Esophagus muscularis mucosa (tissue), 4 donors: ENCODE results near the gene ZNF518A. TPM values are rescaled to one million over a fixed set of nuclear protein-coding genes. Genes with fewer than 3 reads are reported as not detected.
"Not testable (repeated sequence)": the region's sequence is repeated elsewhere in the genome, so short reads cannot be mapped to it uniquely, and the experiment has no call there.

ENCODE experiments used
- DNase-seq: peaks from one replicate; pipeline ENCODE4 v3.0.0-alpha.2; 2017; ENCODE audit errors: extremely low spot score
- H3K27ac ChIP-seq, 4 donors: fragments of 200-600 bp; sonication (generic); replicated peaks in 1 of 4; 1 replicate in 3 of 4; 2 replicates in 1 of 4; pipeline ENCODE4 v1.5.1; 2016 to 2019; ENCODE audit warnings: mild to moderate bottlenecking in 1 of 4
- H3K27me3 ChIP-seq, 4 donors: fragments of 200-600 bp; sonication (generic); one replicate each; pipeline versions ENCODE4 v1.5.1 to v1.6.0; 2016 to 2019
- H3K36me3 ChIP-seq, 4 donors: fragments of 200-600 bp; sonication (generic); one replicate each; pipeline ENCODE4 v1.5.1; 2016 to 2019
- H3K4me1 ChIP-seq, 4 donors: fragments of 200-600 bp; sonication (generic); one replicate each; pipeline ENCODE4 v1.5.1; 2016 to 2019
- H3K4me3 ChIP-seq, 4 donors: fragments of 200-600 bp; sonication (generic); 1 replicate in 2 of 4; 2 replicates in 2 of 4; pipeline ENCODE4 v1.5.1; 2016 to 2019; ENCODE audit warnings: mild to moderate bottlenecking in 4 of 4, moderate library complexity in 1 of 4
- H3K9me3 ChIP-seq, 4 donors: fragments of 200-600 bp; sonication (generic); 1 replicate in 3 of 4; 2 replicates in 1 of 4; pipeline ENCODE4 v1.5.1; 2016 to 2019
- EP300 ChIP-seq: sonication (generic); formaldehyde crosslinking; IDR thresholded peaks from one replicate; pipeline ENCODE4 v1.6.1; 2017; ENCODE audit warnings: antibody characterized with exemption
- POLR2A ChIP-seq: fragments of 450-650 bp; IDR thresholded peaks from one replicate; pipeline ENCODE4 v1.6.1; 2017; ENCODE audit warnings: antibody characterized with exemption, moderate library complexity, mild to moderate bottlenecking, low read depth
- POLR2AphosphoS5 ChIP-seq, 2 donors: sonication (generic); formaldehyde crosslinking; IDR thresholded peaks; one replicate each; pipeline ENCODE4 v1.6.1; 2017; ENCODE audit warnings: antibody characterized with exemption in 2 of 2
- WGBS: methylation state at CpG from one replicate; pipeline ENCODE4 v1.1.5; 2018; 5-methylcytosine and 5-hydroxymethylcytosine counted together
- intact Hi-C: fragments of 100-400 bp; cut with DNase I; formaldehyde crosslinking; loops from one replicate; pipeline ENCODE4 v1.15.1; 2023
- total RNA-seq, 4 donors: library from RNA; depleted of rRNA; stranded (reverse); fragments of >200 nt; gene quantifications; one replicate each; pipeline versions ENCODE4 v1.1.0 to v1.2.1, GENCODE V29; 2016
- TF ChIP-seq, protein P1 (sequence below), 3 experiments: fragments of 200-600 bp in 2 of 3; fragments of 450-650 bp in 1 of 3; sonication (generic) in 2 of 3; IDR thresholded peaks; one replicate each; pipeline ENCODE4 v1.5.1; 2017 to 2019; ENCODE audit warnings: antibody characterized with exemption in 3 of 3, mild to moderate bottlenecking in 2 of 3, moderate library complexity in 1 of 3

The ZNF518A gene
- total RNA-seq, 4 donors from 2014 or later, result 11.6 to 20.8 (median 12.2) TPM

DNA sequence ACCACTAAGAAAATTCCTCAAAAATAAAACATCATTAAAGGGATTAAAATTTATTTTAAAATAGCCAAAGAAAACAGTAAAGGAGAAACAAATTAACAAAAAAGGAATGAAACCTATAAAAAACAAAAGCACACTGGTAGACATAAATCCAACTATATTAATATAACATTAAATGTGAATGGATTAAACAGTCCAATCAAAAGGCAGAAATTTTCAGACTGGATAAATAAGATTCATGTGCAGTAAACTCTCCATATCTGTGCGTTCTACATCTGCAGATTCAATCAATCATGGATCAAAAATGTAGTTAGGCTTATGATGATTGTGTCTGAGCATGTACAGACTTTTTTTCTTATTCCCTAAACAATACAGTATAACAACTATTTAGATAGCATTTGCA, 42.6 kb downstream of the ZNF518A start:
- H3K9me3 ChIP-seq, result peaks cover 0 to 60% (median 47%) of the 10 kb centered on the region in 4 donors

DNA sequence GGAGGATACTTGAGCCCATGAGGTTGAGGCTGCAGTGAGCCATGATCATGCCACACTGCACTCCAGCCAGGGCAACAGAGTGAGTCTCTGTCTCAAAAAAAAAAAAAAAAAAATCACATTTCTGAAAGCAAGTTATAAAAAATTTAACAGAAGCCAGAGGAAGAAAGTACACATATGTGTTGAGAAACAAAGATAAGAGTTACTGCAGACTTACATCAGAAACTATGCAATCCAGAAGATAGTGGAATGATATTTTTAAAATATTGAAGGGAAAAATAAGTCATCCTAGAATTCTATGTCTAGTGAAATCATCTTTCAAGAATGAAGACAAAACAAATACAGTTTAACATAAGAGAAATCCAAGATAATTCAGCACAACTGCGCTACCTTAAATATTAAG, 46.9 kb downstream of the ZNF518A start:
- no peak for DNase-seq
- no peaks in the 10 kb centered on the region for H3K27me3 ChIP-seq
- H3K4me3 ChIP-seq, result no peak overlapping the region
- H3K27ac ChIP-seq, result no peak overlapping the region
- H3K4me1 ChIP-seq, result no peaks in the 10 kb centered on the region
- 100% methylated on average over 1 of the region's 1 CpG for WGBS
- TF ChIP-seq, protein P1, sequence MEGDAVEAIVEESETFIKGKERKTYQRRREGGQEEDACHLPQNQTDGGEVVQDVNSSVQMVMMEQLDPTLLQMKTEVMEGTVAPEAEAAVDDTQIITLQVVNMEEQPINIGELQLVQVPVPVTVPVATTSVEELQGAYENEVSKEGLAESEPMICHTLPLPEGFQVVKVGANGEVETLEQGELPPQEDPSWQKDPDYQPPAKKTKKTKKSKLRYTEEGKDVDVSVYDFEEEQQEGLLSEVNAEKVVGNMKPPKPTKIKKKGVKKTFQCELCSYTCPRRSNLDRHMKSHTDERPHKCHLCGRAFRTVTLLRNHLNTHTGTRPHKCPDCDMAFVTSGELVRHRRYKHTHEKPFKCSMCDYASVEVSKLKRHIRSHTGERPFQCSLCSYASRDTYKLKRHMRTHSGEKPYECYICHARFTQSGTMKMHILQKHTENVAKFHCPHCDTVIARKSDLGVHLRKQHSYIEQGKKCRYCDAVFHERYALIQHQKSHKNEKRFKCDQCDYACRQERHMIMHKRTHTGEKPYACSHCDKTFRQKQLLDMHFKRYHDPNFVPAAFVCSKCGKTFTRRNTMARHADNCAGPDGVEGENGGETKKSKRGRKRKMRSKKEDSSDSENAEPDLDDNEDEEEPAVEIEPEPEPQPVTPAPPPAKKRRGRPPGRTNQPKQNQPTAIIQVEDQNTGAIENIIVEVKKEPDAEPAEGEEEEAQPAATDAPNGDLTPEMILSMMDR (IDR thresholded peaks at IDR 0.05), result no peak
- TF ChIP-seq POLR2AphosphoS5 (IDR thresholded peaks at IDR 0.05), result no peak
- TF ChIP-seq POLR2A, result no peak
- no peak for TF ChIP-seq EP300
- intact Hi-C loops, result no loop called here
- H3K9me3 ChIP-seq, result peaks cover 0 to 45% (median 30%) of the 10 kb centered on the region in 4 donors
- no peaks in the 10 kb centered on the region for H3K36me3 ChIP-seq

More for the DNA sequence above, 42.6 kb downstream of the ZNF518A start:
- WGBS, result 90% methylated on average over 1 of the region's 1 CpG
- no peak overlapping the region for H3K4me3 ChIP-seq
- H3K27ac ChIP-seq, result no peak overlapping the region
- no peak for DNase-seq
- TF ChIP-seq POLR2A, result no peak
- TF ChIP-seq EP300, result no peak
- TF ChIP-seq, protein P1 (IDR thresholded peaks at IDR 0.05), result no peak
- TF ChIP-seq POLR2AphosphoS5 (IDR thresholded peaks at IDR 0.05), result no peak
- no peaks in the 10 kb centered on the region for H3K4me1 ChIP-seq
- no peaks in the 10 kb centered on the region for H3K27me3 ChIP-seq
- H3K36me3 ChIP-seq, result no peaks in the 10 kb centered on the region
- intact Hi-C loops, result no loop called here

DNA sequence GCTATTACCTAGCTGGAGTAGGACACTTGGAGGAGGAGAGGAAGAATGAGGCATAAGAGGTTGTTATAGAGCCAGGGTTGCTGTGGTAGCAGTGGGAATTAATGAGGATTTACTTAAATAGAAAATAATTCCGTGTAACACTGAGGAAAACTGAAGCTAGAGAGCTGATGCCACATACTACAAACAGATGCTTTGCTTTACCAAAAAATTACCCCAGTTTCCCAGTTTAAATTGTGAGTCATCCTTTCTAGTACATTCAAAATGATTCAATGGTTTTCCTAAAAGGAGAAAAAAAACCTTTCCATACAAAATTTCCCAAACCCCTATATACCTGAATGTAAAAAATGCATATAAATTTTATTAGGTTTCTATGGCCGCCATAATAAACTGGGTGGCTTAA, 58.3 kb downstream of the ZNF518A start:
- TF ChIP-seq POLR2AphosphoS5 (IDR thresholded peaks at IDR 0.05), result no peak
- no peak for TF ChIP-seq POLR2A
- TF ChIP-seq EP300, result no peak
- TF ChIP-seq, protein P1 (IDR thresholded peaks at IDR 0.05), result no peak
- no peak for DNase-seq
- intact Hi-C loops, result no loop called here
- H3K36me3 ChIP-seq, result no peaks in the 10 kb centered on the region
- no peaks in the 10 kb centered on the region for H3K27me3 ChIP-seq
- H3K27ac ChIP-seq, result no peak overlapping the region
- WGBS, result 80% methylated on average over 2 of the region's 2 CpGs
- H3K4me1 ChIP-seq, result no peaks in the 10 kb centered on the region
- no peak overlapping the region for H3K4me3 ChIP-seq
- H3K9me3 ChIP-seq, result peaks cover 0 to 11% (median 2%) of the 10 kb centered on the region in 4 donors

DNA sequence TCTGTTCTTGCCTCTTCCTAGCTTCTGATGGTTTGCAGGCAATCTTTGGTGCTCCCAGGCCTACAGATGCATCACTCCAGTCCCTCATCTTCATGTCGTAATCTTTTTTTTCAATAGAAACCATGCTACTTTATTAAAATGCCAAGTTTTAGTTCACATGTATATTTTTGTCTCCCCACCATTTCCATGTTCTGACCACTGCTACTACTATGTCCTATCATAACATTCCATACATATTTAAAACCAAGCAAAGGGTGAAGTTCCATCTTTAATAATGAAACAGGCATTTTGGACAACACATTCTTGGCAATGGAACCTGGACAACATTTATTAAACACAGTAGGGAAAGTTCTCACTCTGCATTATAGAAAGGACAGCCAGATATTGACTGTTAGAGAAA, 58.8 kb downstream of the ZNF518A start:
- no peak overlapping the region for H3K27ac ChIP-seq
- H3K27me3 ChIP-seq, result no peaks in the 10 kb centered on the region
- DNase-seq, result no peak
- no peaks in the 10 kb centered on the region for H3K4me1 ChIP-seq
- peaks cover 0 to 8% (median under 1%) of the 10 kb centered on the region in 4 donors for H3K9me3 ChIP-seq
- H3K36me3 ChIP-seq, result no peaks in the 10 kb centered on the region
- no peak for TF ChIP-seq POLR2AphosphoS5 (IDR thresholded peaks at IDR 0.05)
- no peak for TF ChIP-seq POLR2A
- no peak for TF ChIP-seq EP300
- TF ChIP-seq, protein P1 (IDR thresholded peaks at IDR 0.05), result no peak
- intact Hi-C loops, result no loop called here
- WGBS, result 81% methylated on average over 1 of the region's 1 CpG
- no peak overlapping the region for H3K4me3 ChIP-seq

DNA sequence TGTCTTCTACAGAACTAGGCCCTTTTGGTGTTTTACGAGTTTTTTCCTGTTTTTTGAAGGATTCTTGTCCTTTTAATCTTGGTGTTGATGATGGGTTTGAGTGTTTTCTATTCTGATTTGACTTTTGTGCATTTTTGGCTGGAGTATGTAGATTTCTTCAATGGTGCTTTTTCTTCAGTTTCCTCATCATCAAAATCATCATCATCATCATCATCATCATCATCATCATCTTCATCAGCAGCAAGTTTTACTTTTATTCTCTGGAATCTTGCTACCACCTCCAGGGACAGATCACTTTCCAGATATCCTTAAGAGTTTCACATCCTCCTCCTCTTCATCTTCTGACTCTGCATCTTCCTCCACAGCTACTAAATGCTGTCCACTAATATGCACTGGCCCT, 59.4 kb downstream of the ZNF518A start:
- H3K27me3 ChIP-seq, H3K4me1 ChIP-seq, DNase-seq, H3K9me3 ChIP-seq, intact Hi-C loops, H3K36me3 ChIP-seq, H3K4me3 ChIP-seq, H3K27ac ChIP-seq: not testable (repeated sequence)
- 75% methylated on average over 1 of the region's 1 CpG for WGBS
